Liver (tissue), 9 donors: Measurements from ENCODE around the gene AMOTL1. TPM values are rescaled to one million over a fixed set of nuclear protein-coding genes. Genes with fewer than 3 reads are reported as not detected.

Source experiments
- DNase-seq: peaks from one replicate; pipeline ENCODE4 v3.0.0-alpha.2; 2017; ENCODE audit warnings: low spot score
- H3K27ac ChIP-seq, 2 donors: one replicate each; pipeline ENCODE4 v1.7.0; 2013; ENCODE audit warnings: inconsistent platforms in 2 of 2, low read length in 2 of 2, control low read depth in 1 of 2, low read depth in 1 of 2, mild to moderate bottlenecking in 1 of 2
- H3K27me3 ChIP-seq, 4 donors: one replicate each; pipeline versions ENCODE4 v1.6.1 to v1.7.0; 2013; ENCODE audit warnings: low read length in 3 of 4, inconsistent platforms in 1 of 4, mild to moderate bottlenecking in 1 of 4, moderate library complexity in 1 of 4; ENCODE audit not compliant: control insufficient read depth in 4 of 4, insufficient read depth in 4 of 4
- H3K36me3 ChIP-seq, 4 donors: one replicate each; pipeline versions ENCODE4 v1.6.1 to v1.7.0; 2013; ENCODE audit warnings: low read length in 3 of 4, mild to moderate bottlenecking in 3 of 4, low read depth in 1 of 4, moderate library complexity in 1 of 4; ENCODE audit not compliant: control insufficient read depth in 4 of 4, insufficient read depth in 3 of 4
- H3K4me1 ChIP-seq, 4 donors: one replicate each; pipeline versions ENCODE4 v1.6.1 to v1.7.0; 2013; ENCODE audit warnings: low read length in 3 of 4, mild to moderate bottlenecking in 3 of 4, moderate library complexity in 1 of 4; ENCODE audit not compliant: control insufficient read depth in 4 of 4, insufficient read depth in 4 of 4
- H3K4me3 ChIP-seq, 3 donors: one replicate each; pipeline versions ENCODE4 v1.6.1 to v1.7.0; 2013; ENCODE audit warnings: low read length in 3 of 3, control low read depth in 1 of 3, low read depth in 1 of 3, mild to moderate bottlenecking in 1 of 3
- H3K9ac ChIP-seq, 2 donors: one replicate each; pipeline ENCODE4 v1.7.0; 2013; ENCODE audit warnings: low read length in 2 of 2, mild to moderate bottlenecking in 2 of 2, moderate library complexity in 2 of 2, control low read depth in 1 of 2, low read depth in 1 of 2
- H3K9me3 ChIP-seq, 4 donors: one replicate each; pipeline versions ENCODE4 v1.6.1 to v1.7.0; 2013; ENCODE audit warnings: low read length in 3 of 4; ENCODE audit not compliant: control insufficient read depth in 4 of 4
- ATF3 ChIP-seq: IDR thresholded peaks from 2 replicates; pipeline ENCODE4 v1.6.1; 2016; ENCODE audit warnings: antibody characterized with exemption
- CTCF ChIP-seq: fragments of 150-350 bp; IDR thresholded peaks from 2 replicates; pipeline ENCODE4 v1.5.1; 2017; ENCODE audit warnings: improper control_type of control experiment, low read depth, low read length; ENCODE audit not compliant: missing input control
- EGR1 ChIP-seq, 2 donors: IDR thresholded peaks; 2 replicates each; pipeline ENCODE4 v1.6.1; 2016 to 2018; ENCODE audit warnings: antibody characterized with exemption in 2 of 2, low read depth in 2 of 2
- FOXA1 ChIP-seq: IDR thresholded peaks from 2 replicates; pipeline ENCODE4 v1.6.1; 2016; ENCODE audit warnings: antibody characterized with exemption
- FOXA2 ChIP-seq: IDR thresholded peaks from 2 replicates; pipeline ENCODE4 v1.6.1; 2016; ENCODE audit warnings: antibody characterized with exemption
- GABPA ChIP-seq, 2 donors: IDR thresholded peaks in 1 of 2; conservative IDR thresholded peaks in 1 of 2; 2 replicates each; pipeline ENCODE4 v1.6.1; 2016; ENCODE audit warnings: antibody characterized with exemption in 2 of 2, mild to moderate bottlenecking in 1 of 2, moderate library complexity in 1 of 2
- HNF4A ChIP-seq, 2 donors: conservative IDR thresholded peaks; 2 replicates each; pipeline ENCODE4 v1.6.1; 2016; ENCODE audit warnings: antibody characterized with exemption in 2 of 2, mild to moderate bottlenecking in 2 of 2
- HNF4G ChIP-seq: IDR thresholded peaks from 2 replicates; pipeline ENCODE4 v1.6.1; 2016; ENCODE audit warnings: antibody characterized with exemption
- JUND ChIP-seq, 2 donors: IDR thresholded peaks; 2 replicates each; pipeline ENCODE4 v1.6.1; 2016; ENCODE audit warnings: antibody characterized with exemption in 2 of 2
- MAX ChIP-seq: IDR thresholded peaks from 2 replicates; pipeline ENCODE4 v1.6.1; 2016; ENCODE audit warnings: antibody characterized with exemption
- NR2F2 ChIP-seq: IDR thresholded peaks from 2 replicates; pipeline ENCODE4 v1.6.1; 2016; ENCODE audit warnings: antibody characterized with exemption
- RAD21 ChIP-seq, 2 donors: IDR thresholded peaks; 2 replicates each; pipeline ENCODE4 v1.6.1; 2016; ENCODE audit warnings: antibody characterized with exemption in 2 of 2, mild to moderate bottlenecking in 2 of 2
- REST ChIP-seq: IDR thresholded peaks from 2 replicates; pipeline ENCODE4 v1.6.1; 2016; ENCODE audit warnings: antibody characterized with exemption, mild to moderate bottlenecking
- RXRA ChIP-seq, 2 donors: IDR thresholded peaks; 2 replicates each; pipeline ENCODE4 v1.6.1; 2017 to 2018; ENCODE audit warnings: antibody characterized with exemption in 2 of 2, mild to moderate bottlenecking in 1 of 2
- SP1 ChIP-seq: IDR thresholded peaks from 2 replicates; pipeline ENCODE4 v1.6.1; 2018; ENCODE audit warnings: antibody characterized with exemption, mild to moderate bottlenecking
- TAF1 ChIP-seq: conservative IDR thresholded peaks from 2 replicates; pipeline ENCODE4 v1.6.1; 2016; ENCODE audit warnings: antibody characterized with exemption, mild to moderate bottlenecking
- YY1 ChIP-seq: IDR thresholded peaks from 2 replicates; pipeline ENCODE4 v1.6.1; 2016; ENCODE audit warnings: antibody characterized with exemption, mild to moderate bottlenecking
- ZBTB33 ChIP-seq: IDR thresholded peaks from 2 replicates; pipeline ENCODE4 v1.6.1; 2016; ENCODE audit warnings: antibody characterized with exemption
- WGBS: extraction: QIAGEN DNeasy Blood & Tissue Kit; methylation state at CpG from one replicate; pipeline ENCODE4 v1.1.7; 2013; 5-methylcytosine and 5-hydroxymethylcytosine counted together
- polyA plus RNA-seq, 2 donors: library from polyadenylated mRNA; stranded (reverse) in 1 of 2; unstranded in 1 of 2; fragments of 200-250 nt in 1 of 2; fragments of >200 nt in 1 of 2; fragmentation: Nextera tagmentation in 1 of 2; extraction: Ambion mirVana in 1 of 2; gene quantifications; one replicate each; pipeline versions ENCODE4 v1.2.1 to v1.2.3, GENCODE V29; 2013 to 2015
- total RNA-seq, 2 donors: library from RNA; depleted of rRNA; stranded (reverse); fragments of >200 nt; gene quantifications; one replicate each; pipeline ENCODE4 v1.2.3, GENCODE V29; 2014
- donor health status: healthy.
- donor health status: healthy.
- donor health status: healthy.
- donor health status: healthy.
- donor health status: healthy.

The AMOTL1 gene
- total and polyA plus RNA-seq, 4 donors, result 2.2 to 29.5 (median 7.2) TPM

GRCh38 chr11:94753630-94754029 is 14.5 kb upstream of the AMOTL1 start:
- no peak overlapping the region for H3K27ac ChIP-seq
- no peak overlapping the region for H3K9ac ChIP-seq
- H3K36me3 ChIP-seq, result no peaks in the 10 kb centered on the region
- TF ChIP-seq TAF1 (no peak), FOXA1 (no peak), RXRA (IDR thresholded peaks at IDR 0.05) (no peak), MAX (no peak), HNF4G (no peak), NR2F2 (no peak), RAD21 (IDR thresholded peaks at IDR 0.05) (no peak), CTCF (no peak), SP1 (no peak), ZBTB33 (no peak), HNF4A (conservative IDR thresholded peaks at IDR 0.05) (no peak), ATF3 (no peak), REST (no peak), GABPA (IDR thresholded peaks at IDR 0.05 in 1 of 2, conservative IDR thresholded peaks at IDR 0.05 in 1 of 2) (no peak), EGR1 (IDR thresholded peaks at IDR 0.05; ENCODE audit: low read depth in 2 of 2) (no peak), JUND (IDR thresholded peaks at IDR 0.05) (no peak), YY1 (no peak), FOXA2 (no peak)
- H3K27me3 ChIP-seq, result no peaks in the 10 kb centered on the region
- WGBS, result 68% methylated on average over 1 of the region's 1 CpG
- no peaks in the 10 kb centered on the region for H3K4me1 ChIP-seq
- H3K9me3 ChIP-seq, result no peaks in the 10 kb centered on the region
- H3K4me3 ChIP-seq, result no peak overlapping the region
- DNase-seq, result no peak
